ENCODE measurements around the gene SH3RF3.

The SH3RF3 gene

GRCh38 chr2:109171444-109172334 is 42.7 kb downstream of the SH3RF3 start:
- ChIA-PET CTCF (no interaction called here), POLR2A (no interaction called here)
- Histone ChIP-seq H3K4me1 (ENCODE audit: control extremely low read depth in 1 of 4, control insufficient read depth in 4 of 4, insufficient read depth in 4 of 4, low read length in 3 of 4) (peaks cover 0 to 13% (median 5%) of the 10 kb centered on the region in 4 experiments), H3K27me3 (replicated peaks in 2 of 5; ENCODE audit: control insufficient read depth in 4 of 5, insufficient read depth in 5 of 5, low read length in 4 of 5) (peaks cover 0 to 5% (median 0%) of the 10 kb centered on the region in 5 experiments), H3K4me3 (ENCODE audit: control insufficient read depth in 1 of 7, extremely low read depth in 1 of 7, insufficient read depth in 4 of 7, low read depth in 2 of 7, low read length in 6 of 7) (no peak overlapping the region), H3K36me3 (ENCODE audit: control insufficient read depth in 4 of 4, insufficient read depth in 4 of 4, low read length in 3 of 4) (no peaks in the 10 kb centered on the region), H3K27ac (ENCODE audit: insufficient read depth in 1 of 2, low read depth in 1 of 2, low read length in 2 of 2, poor library complexity in 1 of 2, severe bottlenecking in 2 of 2) (no peak overlapping the region), H3K9me3 (ENCODE audit: control extremely low read depth in 1 of 5, control insufficient read depth in 4 of 5, insufficient read depth in 2 of 5, low read depth in 1 of 5, low read length in 4 of 5) (peaks cover 0 to 13% (median 7%) of the 10 kb centered on the region in 5 experiments)
- DNase-seq = peak in 1 of 3 donors; percentile 8
- 81% methylated on average over 32 of the region's 36 CpGs for WGBS (ENCODE audit: insufficient coverage)

GRCh38 chr2:109172556-109173105 is 43.6 kb downstream of the SH3RF3 start:
- DNase-seq = no peak
- no peaks in the 10 kb centered on the region for H3K36me3 ChIP-seq (ENCODE audit: control insufficient read depth in 4 of 4, insufficient read depth in 4 of 4, low read length in 3 of 4)
- H3K27ac ChIP-seq (ENCODE audit: insufficient read depth in 1 of 2, low read depth in 1 of 2, low read length in 2 of 2, poor library complexity in 1 of 2, severe bottlenecking in 2 of 2) = no peak overlapping the region
- no peak overlapping the region for H3K4me3 ChIP-seq (ENCODE audit: control insufficient read depth in 1 of 7, extremely low read depth in 1 of 7, insufficient read depth in 4 of 7, low read depth in 2 of 7, low read length in 6 of 7)
- peaks cover 0 to 5% (median 0%) of the 10 kb centered on the region in 5 experiments for H3K27me3 ChIP-seq (replicated peaks in 2 of 5; ENCODE audit: control insufficient read depth in 4 of 5, insufficient read depth in 5 of 5, low read length in 4 of 5)
- CTCF ChIA-PET = no interaction called here
- WGBS (ENCODE audit: insufficient coverage) = 77% methylated on average over 5 of the region's 7 CpGs
- peaks cover 0 to 13% (median 5%) of the 10 kb centered on the region in 4 experiments for H3K4me1 ChIP-seq (ENCODE audit: control extremely low read depth in 1 of 4, control insufficient read depth in 4 of 4, insufficient read depth in 4 of 4, low read length in 3 of 4)
- POLR2A ChIA-PET = no interaction called here
- peaks cover 0 to 13% (median 7%) of the 10 kb centered on the region in 5 experiments for H3K9me3 ChIP-seq (ENCODE audit: control extremely low read depth in 1 of 5, control insufficient read depth in 4 of 5, insufficient read depth in 2 of 5, low read depth in 1 of 5, low read length in 4 of 5)

- H3K9me3 ChIP-seq (ENCODE audit: control extremely low read depth in 1 of 5, control insufficient read depth in 4 of 5, insufficient read depth in 2 of 5, low read depth in 1 of 5, low read length in 4 of 5) = peaks cover 0 to 9% (median 7%) of the 10 kb centered on the region in 5 experiments
- DNase-seq = peak; percentile 13 to 65 (median 57)
- WGBS (ENCODE audit: insufficient coverage) = 94% methylated on average over 14 of the region's 19 CpGs
- CTCF ChIA-PET = no interaction called here
- POLR2A ChIA-PET = no interaction called here
- no peak overlapping the region for H3K4me3 ChIP-seq (ENCODE audit: control insufficient read depth in 1 of 7, extremely low read depth in 1 of 7, insufficient read depth in 4 of 7, low read depth in 2 of 7, low read length in 6 of 7)
- no peaks in the 10 kb centered on the region for H3K36me3 ChIP-seq (ENCODE audit: control insufficient read depth in 4 of 4, insufficient read depth in 4 of 4, low read length in 3 of 4)
- peaks cover 0 to 5% (median 0%) of the 10 kb centered on the region in 5 experiments for H3K27me3 ChIP-seq (replicated peaks in 2 of 5; ENCODE audit: control insufficient read depth in 4 of 5, insufficient read depth in 5 of 5, low read length in 4 of 5)
- H3K4me1 ChIP-seq (ENCODE audit: control extremely low read depth in 1 of 4, control insufficient read depth in 4 of 4, insufficient read depth in 4 of 4, low read length in 3 of 4) = peaks cover 0 to 13% (median 5%) of the 10 kb centered on the region in 4 experiments
- H3K27ac ChIP-seq (ENCODE audit: insufficient read depth in 1 of 2, low read depth in 1 of 2, low read length in 2 of 2, poor library complexity in 1 of 2, severe bottlenecking in 2 of 2) = no peak overlapping the region
These were observed 44.5 kb downstream of the SH3RF3 start for GRCh38 chr2:109173311-109174171.

- ChIA-PET CTCF (no interaction called here), POLR2A (no interaction called here)
- Histone ChIP-seq H3K27me3 (replicated peaks in 2 of 5; ENCODE audit: control insufficient read depth in 4 of 5, insufficient read depth in 5 of 5, low read length in 4 of 5) (peaks cover 0 to 5% (median 0%) of the 10 kb centered on the region in 5 experiments), H3K9me3 (ENCODE audit: control extremely low read depth in 1 of 5, control insufficient read depth in 4 of 5, insufficient read depth in 2 of 5, low read depth in 1 of 5, low read length in 4 of 5) (peaks cover 0 to 10% (median 8%) of the 10 kb centered on the region in 5 experiments), H3K27ac (ENCODE audit: insufficient read depth in 1 of 2, low read depth in 1 of 2, low read length in 2 of 2, poor library complexity in 1 of 2, severe bottlenecking in 2 of 2) (no peak overlapping the region), H3K36me3 (ENCODE audit: control insufficient read depth in 4 of 4, insufficient read depth in 4 of 4, low read length in 3 of 4) (no peaks in the 10 kb centered on the region), H3K4me3 (ENCODE audit: control insufficient read depth in 1 of 7, extremely low read depth in 1 of 7, insufficient read depth in 4 of 7, low read depth in 2 of 7, low read length in 6 of 7) (no peak overlapping the region), H3K4me1 (ENCODE audit: control extremely low read depth in 1 of 4, control insufficient read depth in 4 of 4, insufficient read depth in 4 of 4, low read length in 3 of 4) (peaks cover 0 to 13% (median 5%) of the 10 kb centered on the region in 4 experiments)
- DNase-seq = no peak
- 96% methylated on average over 4 of the region's 4 CpGs for WGBS (ENCODE audit: insufficient coverage)
These were observed 45.2 kb downstream of the SH3RF3 start for GRCh38 chr2:109174214-109174613.

- H3K9me3 ChIP-seq (ENCODE audit: control extremely low read depth in 1 of 5, control insufficient read depth in 4 of 5, insufficient read depth in 2 of 5, low read depth in 1 of 5, low read length in 4 of 5) = peaks cover 0 to 15% (median 10%) of the 10 kb centered on the region in 5 experiments
- POLR2A ChIA-PET = no interaction called here
- CTCF ChIA-PET = no interaction called here
- H3K4me1 ChIP-seq (ENCODE audit: control extremely low read depth in 1 of 4, control insufficient read depth in 4 of 4, insufficient read depth in 4 of 4, low read length in 3 of 4) = peaks cover 0 to 13% (median 5%) of the 10 kb centered on the region in 4 experiments
- H3K4me3 ChIP-seq (ENCODE audit: control insufficient read depth in 1 of 7, extremely low read depth in 1 of 7, insufficient read depth in 4 of 7, low read depth in 2 of 7, low read length in 6 of 7) = no peak overlapping the region
- 100% methylated on average over 3 of the region's 7 CpGs for WGBS (ENCODE audit: insufficient coverage)
- no peaks in the 10 kb centered on the region for H3K36me3 ChIP-seq (ENCODE audit: control insufficient read depth in 4 of 4, insufficient read depth in 4 of 4, low read length in 3 of 4)
- no peak for DNase-seq
- peaks cover 0 to 5% (median 0%) of the 10 kb centered on the region in 5 experiments for H3K27me3 ChIP-seq (replicated peaks in 2 of 5; ENCODE audit: control insufficient read depth in 4 of 5, insufficient read depth in 5 of 5, low read length in 4 of 5)
- no peak overlapping the region for H3K27ac ChIP-seq (ENCODE audit: insufficient read depth in 1 of 2, low read depth in 1 of 2, low read length in 2 of 2, poor library complexity in 1 of 2, severe bottlenecking in 2 of 2)
These were observed 45.8 kb downstream of the SH3RF3 start for GRCh38 chr2:109174626-109175349.

- peaks cover 0 to 20% (median 10%) of the 10 kb centered on the region in 5 experiments for H3K9me3 ChIP-seq (ENCODE audit: control extremely low read depth in 1 of 5, control insufficient read depth in 4 of 5, insufficient read depth in 2 of 5, low read depth in 1 of 5, low read length in 4 of 5)
- POLR2A ChIA-PET = no interaction called here
- WGBS (ENCODE audit: insufficient coverage) = 92% methylated on average over 3 of the region's 3 CpGs
- peaks cover 0 to 5% (median 0%) of the 10 kb centered on the region in 5 experiments for H3K27me3 ChIP-seq (replicated peaks in 2 of 5; ENCODE audit: control insufficient read depth in 4 of 5, insufficient read depth in 5 of 5, low read length in 4 of 5)
- H3K4me1 ChIP-seq (ENCODE audit: control extremely low read depth in 1 of 4, control insufficient read depth in 4 of 4, insufficient read depth in 4 of 4, low read length in 3 of 4) = peaks cover 0 to 13% (median 5%) of the 10 kb centered on the region in 4 experiments
- CTCF ChIA-PET = no interaction called here
- no peak overlapping the region for H3K4me3 ChIP-seq (ENCODE audit: control insufficient read depth in 1 of 7, extremely low read depth in 1 of 7, insufficient read depth in 4 of 7, low read depth in 2 of 7, low read length in 6 of 7)
- DNase-seq = no peak
- H3K27ac ChIP-seq (ENCODE audit: insufficient read depth in 1 of 2, low read depth in 1 of 2, low read length in 2 of 2, poor library complexity in 1 of 2, severe bottlenecking in 2 of 2) = no peak overlapping the region
- no peaks in the 10 kb centered on the region for H3K36me3 ChIP-seq (ENCODE audit: control insufficient read depth in 4 of 4, insufficient read depth in 4 of 4, low read length in 3 of 4)
These were observed 46.3 kb downstream of the SH3RF3 start for GRCh38 chr2:109175350-109175678.

Data from common myeloid progenitor, CD34-positive (primary cell).